HuH-7.5 (cell line): ENCODE measurements around the gene KRT5.
"Not testable (repeated sequence)": the region's sequence is repeated elsewhere in the genome, so short reads cannot be mapped to it uniquely, and the experiment has no call there.

Experiments used
- DNase-seq: peaks from one replicate; pipeline ENCODE4 v3.0.0; 2011; ENCODE audit warnings: low spot score

KRT5 gene

DNA sequence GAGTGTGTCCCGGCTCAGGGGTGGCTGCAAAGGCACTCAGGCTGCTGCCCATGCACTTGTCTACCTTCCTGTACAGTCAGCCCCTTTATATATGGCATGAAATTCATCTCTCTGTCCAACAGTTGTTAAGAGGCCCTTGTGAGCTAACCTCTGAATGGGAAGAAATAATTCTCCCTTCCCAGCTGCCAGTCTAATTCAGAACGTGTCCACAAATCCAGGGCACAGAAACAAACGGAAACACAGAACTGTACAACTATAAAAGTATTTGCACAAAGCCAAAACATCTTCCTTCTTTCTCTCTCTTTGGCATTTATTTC lies 849 bp downstream of the KRT5 start:
- no peak for DNase-seq

DNA sequence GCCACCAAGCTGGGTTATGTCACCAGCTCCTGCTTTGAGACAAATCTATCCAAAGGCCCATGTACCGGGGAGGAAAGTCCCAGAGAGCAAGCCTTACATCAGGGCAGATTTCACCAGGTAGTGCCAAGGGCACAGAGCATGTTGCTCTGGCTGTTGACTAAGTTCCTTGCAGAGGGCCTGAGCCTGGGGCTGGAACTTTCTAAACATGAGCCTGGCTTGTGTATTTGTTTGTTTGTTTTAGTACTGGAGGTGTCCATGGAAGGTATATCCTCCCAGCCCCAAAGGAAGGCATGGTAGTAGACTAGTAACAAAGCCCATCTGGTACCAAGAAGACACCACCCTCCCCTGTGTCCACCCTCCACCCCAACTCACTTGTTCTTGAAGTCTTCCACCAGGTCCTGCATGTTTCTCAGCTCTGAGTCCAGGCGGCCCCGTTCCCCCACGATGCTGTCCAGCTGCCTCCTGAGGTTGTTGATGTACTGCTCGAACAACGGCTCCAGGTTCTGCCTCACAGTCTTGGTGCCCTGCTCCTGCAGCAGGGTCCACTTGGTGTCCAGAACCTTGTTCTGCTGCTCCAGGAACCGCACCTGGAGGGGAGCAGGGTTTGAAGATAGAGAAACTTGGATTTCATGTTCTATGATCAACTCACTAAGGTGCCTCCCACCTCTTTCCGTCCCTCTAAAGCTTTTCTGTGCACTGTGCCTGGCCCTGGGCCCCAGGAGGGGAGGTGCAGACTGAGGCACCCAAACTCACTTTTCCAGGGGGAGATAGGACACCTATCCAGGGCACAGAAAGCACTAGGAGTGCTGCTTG lies 1.4 kb downstream of the KRT5 start:
- DNase-seq, result no peak

DNA sequence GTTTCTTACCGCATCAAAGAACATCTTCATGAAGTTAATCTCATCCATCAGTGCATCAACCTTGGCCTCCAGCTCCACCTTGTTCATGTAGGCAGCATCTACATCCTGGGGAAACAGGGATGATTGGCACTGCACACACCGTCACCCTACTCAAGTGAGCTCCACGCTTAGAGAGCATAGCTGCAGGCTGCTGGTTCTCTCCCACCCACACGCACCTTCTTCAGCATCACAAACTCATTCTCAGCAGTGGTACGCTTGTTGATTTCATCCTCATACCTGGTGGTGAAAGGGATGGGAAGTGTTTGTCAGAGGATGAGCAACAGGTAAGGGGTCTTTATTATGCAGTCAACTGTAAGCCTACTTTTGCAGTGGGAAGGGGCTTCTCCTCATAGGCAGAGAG lies 2.3 kb downstream of the KRT5 start:
- no peak for DNase-seq

DNA sequence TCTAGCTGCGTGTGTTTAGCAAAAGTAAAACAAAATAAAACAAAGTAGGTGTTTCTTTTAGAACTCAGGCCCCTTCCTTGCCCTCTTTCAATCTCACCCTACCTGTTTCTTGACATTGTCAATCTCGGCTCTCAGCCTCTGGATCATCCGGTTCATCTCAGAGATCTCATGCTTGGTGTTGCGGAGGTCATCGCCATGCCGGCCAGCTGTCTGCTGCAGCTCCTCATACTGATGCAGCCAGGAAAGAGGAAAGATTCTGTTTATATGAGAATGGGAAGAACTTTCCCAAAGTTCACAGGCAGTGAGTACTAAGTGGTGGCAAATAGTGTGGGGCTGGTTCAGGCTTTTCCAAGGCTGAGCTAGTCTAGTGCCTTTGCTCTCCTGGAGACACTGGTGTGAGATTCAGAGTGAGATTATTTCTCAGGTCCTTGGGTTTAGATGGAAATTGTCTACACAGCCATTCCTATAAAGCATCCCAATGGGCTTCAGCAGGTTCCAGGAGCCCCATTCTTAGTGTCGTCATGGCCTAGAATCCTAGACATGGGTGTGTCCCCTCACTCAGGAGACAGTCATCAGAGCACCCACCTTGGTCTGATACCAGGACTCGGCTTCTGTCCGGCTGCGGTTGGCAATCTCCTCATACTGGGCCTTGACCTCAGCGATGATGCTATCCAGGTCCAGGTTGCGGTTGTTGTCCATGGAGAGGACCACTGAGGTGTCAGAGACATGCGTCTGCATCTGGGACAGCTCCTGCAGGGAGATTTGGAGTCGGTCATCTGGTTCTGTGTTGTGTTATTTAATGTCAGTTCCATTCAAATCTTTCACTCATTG lies 3.0 kb downstream of the KRT5 start:
- no peak for DNase-seq

DNA sequence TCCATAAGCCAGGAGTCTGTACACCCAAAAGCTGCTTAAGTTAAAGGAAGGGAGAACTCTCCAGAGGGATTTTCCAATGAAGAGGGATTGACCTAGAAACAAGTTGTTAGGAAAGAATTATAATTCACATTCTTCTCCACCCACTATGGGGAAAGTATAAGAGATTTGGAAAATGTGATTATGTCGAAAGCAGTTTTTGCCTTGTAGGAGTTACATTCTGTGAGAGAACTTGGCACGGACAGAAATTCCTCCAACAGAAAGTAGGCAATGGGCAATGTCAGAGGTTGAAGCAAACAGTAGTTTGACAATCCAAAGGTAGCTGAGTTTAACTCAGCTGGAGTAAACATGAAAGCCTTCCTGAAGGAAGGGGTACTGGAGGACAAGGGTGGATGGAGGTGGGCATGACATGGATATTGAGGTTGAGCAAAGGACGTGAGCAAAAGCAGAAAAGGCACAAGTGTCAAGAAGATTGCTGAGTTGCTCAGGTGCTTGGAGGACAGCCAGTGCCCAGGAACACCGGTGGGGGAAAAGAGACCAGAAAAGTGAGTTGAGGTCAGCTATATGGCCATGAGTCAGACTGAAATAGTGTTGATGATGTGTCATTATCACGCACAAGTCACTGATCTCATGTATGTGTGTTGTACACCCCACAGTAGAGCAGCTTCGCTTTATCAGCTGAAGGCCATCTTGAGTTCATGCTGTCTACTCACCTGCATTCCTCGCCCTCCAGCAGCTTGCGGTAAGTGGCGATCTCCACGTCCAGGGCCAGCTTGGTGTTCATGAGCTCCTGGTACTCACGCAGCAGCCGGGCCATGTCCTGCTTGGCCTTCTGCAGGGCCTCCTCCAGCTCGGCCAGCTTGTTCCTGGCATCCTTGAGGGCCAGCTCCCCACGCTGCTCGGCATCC lies 4.0 kb downstream of the KRT5 start:
- no peak for DNase-seq

DNA sequence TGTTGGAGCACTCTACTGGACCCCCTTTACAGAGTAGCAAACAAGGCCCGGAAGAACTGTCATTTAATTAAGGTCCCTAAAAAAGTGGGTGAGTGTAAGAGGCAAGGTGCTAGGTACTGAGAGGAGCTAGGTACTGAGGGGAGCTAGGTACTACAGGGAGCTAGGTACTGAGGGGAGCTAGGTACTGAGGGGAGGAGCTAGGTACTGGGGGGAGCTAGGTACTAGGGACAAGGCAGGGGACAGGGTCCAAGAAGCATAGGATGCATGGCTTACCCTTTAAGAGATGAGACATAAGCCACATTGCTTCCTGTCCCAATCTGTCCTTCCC lies 4.9 kb downstream of the KRT5 start:
- DNase-seq, result no peak

DNA sequence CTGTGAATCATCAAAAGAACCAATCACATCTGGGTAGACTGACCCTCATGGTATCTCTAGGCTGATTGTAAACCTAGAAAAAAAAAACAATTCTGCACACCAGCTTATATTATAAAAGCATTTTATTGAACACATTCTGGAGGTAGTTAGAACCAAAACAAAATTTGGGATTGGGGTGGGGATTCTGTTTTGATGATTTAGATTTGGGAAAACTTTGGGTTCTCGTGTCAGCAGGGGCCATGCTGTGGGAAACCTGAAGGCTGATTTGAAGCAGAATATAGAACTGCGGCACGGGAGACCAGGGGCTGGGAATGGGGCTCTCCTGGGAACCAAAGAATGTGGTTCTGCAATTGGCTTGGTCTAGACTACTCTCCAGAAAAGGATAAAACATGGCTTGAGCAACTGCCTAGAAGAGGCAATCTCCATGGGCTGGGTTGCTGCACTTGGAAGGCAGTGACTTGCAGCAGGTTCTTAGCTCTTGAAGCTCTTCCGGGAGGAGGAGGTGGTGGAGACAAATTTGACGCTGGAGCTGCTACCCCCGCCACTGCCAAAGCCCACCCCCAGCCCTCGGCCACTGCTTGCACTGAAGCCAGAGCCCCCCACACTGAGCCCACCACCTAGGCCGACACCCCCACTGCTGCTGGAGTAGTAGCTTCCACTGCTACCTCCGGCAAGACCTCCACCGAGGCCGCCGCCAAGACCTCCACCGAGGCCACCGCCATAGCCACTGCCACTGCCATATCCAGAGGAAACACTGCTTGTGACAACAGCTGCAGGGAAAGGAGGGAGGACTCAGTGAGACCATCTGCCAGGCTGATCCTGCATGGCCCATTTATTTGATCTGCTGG lies 5.5 kb downstream of the KRT5 start:
- no peak for DNase-seq

DNA sequence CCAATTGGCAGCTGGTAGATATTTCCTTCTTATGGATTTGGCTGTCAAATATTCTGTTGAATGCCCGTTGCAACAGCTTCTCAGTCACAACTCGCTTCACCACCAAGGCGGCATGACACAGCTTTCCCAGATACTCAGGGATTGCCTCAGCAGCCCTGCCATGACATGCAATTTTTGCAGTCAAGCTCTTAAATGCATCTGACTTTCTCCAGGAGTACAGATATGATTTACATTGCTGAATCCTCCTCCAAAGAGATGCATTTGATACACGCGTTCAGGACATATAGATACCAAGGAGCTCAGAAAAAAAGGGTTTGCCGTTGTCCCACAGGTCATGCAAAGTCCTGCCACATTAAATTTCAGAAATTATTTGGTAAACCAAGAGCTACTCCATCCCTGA lies 6.5 kb downstream of the KRT5 start:
- DNase-seq, result no peak

DNA sequence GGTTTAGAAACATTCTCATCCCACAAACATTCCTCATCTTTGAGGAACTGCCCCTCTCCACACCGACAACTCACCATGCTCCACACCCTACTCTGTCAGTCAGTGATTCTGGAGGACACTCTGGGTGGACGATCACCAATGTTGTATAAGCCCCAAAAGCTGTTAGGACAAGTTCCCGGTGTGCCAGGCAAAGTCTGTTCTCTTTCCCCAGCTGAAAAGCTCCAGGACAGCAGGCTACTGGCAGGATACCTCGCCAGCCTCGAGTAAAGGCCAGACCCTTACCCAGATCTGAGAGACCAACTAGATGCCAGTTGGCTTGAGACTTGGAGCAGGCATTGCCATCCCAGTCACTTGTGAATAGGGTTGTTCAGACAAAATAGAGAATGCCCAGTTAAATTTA lies 12.0 kb downstream of the KRT5 start:
- no peak for DNase-seq

DNA sequence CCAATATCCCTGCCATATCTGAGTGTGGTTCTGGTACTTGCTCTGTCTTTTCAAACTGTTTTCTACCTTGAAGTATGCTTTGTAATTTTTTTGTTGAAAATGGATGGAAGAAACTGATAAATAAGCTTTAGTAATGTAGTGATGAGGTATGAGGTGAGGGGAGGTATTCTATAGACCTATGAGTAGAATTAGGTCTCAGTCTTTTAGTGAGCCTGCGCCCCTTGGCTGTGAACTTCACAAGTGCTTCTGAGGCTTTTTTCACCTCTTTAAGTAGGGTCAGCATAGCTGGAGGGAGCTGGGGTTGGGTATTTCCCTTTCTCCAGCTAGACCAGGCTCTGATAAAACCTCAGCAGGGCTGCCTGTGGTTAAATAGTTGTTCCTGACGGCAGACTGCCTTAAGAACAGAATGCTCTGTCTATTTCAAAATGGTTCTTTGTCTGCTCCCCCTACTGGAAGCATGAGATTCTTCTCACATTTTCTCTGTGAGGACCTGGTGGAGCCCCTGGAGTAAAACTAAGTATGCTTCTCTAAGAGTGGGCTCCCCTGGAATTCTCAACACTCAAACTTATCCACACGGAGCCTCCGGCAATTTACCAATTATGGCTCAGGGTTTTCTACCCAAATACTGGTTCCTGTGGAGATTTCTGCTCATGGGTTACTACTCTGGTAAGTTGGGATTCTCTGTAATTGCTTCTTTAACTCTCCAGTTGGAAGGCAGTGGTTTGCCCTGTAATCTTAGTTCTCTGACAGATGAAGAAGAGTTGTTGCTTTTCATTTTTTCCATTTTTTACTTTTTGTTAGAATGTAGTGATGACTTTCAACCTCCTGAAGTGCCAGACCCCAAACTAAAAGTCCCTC lies 13.1 kb downstream of the KRT5 start:
- peak; percentile 41 for DNase-seq

DNA sequence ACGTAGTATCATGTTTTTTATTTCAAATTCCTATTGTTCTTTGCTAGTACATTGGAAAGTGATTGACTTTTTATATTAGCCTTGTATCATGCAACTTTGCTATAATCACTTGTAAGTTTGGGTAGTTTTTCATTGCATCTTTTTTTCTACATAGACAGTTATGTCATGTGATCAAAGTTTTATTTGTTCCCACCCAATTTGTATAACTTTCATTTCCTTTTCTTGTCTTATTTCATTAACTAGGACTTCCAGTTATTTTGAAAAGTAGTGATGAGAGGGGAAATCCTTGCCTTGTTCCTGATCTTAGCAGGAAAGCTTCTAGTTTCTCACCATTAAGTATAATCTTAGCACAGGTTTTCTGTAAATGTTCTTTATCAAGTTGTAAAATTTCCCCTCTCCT lies 17.3 kb downstream of the KRT5 start:
- DNase-seq, result no peak

DNA sequence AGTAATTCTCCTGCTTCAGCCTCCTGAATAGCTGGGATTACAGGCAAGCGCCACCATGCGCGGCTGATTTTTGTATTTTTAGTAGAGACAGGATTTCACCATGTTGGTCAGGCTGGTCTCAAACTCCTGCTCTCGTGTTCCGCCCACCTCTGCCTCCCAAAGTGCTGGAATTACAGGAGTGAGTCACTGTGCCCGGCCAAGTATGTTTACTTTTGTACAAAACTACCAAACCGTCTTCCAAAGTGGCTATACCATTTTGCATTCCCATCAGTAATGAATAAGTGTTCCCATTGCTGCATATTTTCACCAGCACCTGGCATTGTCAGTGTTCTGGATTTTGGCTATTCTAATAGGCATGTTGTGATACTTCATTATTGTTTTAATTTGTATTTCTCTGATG lies 18.7 kb downstream of the KRT5 start:
- no peak for DNase-seq

DNA sequence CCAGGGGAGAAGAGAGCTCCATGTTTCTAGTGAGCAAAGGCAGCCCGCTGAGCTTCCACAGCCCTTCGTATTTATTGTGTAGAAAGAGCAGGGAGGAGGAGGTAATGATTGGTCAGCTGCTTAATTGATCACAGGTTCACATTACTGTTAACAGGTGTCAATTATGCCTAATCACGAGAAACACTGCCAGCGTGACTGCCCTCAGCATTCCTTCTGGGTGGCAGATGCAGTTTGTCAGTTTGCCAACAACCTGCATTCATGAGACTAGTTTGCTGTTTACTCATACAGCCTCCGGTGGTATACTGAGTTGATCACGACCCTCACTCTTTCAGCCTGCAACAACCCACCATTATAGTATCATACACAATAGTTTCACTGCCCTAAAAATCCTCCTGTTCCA lies 19.6 kb downstream of the KRT5 start:
- DNase-seq, result not testable (repeated sequence)

DNA sequence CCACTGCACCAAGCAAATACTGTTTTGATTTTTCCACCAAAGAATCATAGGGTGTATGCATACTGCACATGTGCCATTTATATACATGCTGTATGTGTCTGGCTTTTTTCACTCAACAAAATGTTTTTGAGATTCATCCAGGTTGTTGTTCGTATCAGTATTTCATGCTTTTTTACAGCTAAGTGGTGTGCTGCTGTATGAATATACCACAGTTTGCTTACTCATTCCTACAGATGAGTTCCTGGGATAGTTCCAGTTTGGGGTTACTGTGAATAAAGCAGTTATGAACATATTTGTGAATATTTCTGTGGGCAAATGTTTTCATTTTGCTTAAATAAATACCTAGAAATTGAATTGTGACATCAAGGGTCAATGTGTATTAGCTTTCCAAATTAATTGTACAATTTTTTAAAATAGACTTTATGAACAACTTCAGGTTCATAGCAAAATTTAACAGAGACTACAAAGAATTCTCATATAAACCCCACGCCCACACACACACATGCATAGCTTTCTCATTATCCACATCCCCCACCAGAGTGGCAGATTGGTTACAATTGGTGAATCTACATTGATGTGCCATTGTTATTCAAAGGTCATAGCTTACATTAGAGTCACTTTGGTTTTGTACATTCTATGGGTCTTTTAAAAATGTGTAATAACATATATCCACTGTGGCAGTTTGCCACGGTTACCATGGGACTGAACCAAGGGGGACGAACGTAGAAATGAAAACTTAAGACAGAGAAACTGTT lies 20.2 kb downstream of the KRT5 start:
- DNase-seq, result no peak

DNA sequence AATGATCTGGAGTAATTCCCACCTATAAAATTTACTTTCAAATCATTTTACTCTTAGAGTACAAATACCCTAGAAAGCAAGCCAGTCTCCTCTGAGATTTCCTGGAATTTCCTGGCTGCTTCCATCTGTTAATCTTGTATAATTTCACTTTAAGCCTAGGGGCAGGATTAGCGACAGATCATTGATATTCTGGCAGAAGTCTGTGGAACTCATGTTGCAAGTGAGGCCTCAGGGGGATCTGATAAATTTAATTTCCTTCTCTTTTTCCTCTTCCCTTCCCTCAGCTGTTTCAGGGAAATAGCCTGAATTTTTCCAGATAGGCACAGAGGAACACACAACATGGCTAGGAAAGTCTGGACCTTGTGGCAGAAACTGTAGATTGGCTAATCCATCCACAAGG lies 21.2 kb downstream of the KRT5 start:
- no peak for DNase-seq

DNA sequence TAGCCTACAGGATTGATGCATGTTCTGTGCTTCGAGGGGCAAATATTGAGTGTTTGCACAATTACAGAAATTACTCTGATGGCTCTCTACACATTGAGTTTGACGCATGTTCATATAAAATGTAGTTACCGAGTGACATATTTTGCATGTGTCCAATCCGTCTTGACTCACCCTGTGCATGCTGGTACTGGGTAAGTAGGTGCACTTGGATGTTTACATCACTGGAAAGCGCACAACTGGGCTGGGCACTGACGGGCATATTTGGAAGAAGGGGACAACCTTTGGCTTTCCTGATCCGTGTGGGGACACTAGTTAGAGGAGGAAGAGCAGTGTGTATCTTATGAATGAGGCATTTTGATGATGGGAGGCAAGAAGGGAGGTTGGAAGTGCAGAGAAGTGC lies 22.2 kb downstream of the KRT5 start:
- no peak for DNase-seq

DNA sequence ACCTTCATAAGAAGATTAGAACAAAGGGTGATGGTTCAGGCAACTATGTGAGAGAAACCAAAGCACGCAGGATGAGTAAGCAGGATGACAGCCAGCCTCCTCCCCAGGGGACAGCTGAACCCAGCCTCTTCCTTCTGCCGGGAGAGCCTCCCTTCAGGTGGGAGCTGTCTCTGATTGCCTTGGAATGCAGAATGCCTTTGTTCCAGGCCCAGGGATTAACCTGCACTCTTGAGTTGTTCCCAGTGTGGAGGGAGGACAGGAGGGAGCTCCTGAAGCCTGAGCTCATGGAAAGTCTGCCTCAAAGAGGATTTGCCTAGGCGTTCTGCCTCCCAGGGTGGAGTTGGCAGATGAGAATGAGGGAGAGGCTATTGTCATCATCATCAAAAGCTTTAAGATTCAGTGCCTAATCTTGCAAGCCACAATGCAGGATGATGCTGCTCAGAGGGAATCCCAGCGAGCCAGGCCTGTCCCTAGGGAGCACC lies 23.6 kb downstream of the KRT5 start:
- DNase-seq, result no peak

DNA sequence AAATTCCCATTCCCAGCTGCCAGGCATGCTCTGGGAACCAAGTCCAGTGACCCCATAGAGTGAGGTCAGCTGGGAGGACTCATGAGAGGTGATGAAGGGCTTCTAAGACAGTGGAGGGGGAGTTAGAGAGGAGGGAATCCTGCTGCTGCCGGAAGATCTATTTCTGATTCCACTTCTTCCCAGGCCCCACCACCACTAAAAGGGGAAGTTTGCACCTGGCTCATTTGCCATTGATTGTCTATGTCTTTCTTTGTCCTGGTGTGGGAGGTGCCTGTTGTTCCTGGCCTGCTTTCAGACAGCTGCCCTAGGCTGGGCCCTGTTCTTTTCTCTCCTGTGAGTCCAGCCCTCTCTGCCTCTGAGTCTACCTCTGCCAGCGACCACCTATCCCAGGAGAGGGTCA lies 24.1 kb downstream of the KRT5 start:
- DNase-seq, result no peak

DNA sequence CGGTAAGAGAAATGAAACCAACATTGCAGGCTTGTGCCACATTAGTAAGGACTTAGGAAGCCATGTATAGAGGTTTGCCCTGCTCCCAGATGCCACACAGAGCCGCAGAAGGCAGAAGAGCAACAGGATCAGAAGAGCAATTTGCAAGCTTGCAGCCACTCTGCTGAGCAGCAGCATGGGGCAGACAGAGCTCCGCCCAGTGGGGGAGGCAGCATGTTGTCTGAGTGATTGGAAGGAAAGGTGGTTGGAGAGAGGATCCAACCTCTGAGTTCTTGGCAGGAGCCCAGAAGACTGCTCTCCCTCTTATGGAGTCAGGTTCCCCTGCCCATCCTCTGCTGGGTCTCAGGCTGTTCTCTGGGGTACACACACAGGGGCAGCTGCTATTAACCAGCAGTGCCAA lies 24.8 kb downstream of the KRT5 start:
- no peak for DNase-seq

DNA sequence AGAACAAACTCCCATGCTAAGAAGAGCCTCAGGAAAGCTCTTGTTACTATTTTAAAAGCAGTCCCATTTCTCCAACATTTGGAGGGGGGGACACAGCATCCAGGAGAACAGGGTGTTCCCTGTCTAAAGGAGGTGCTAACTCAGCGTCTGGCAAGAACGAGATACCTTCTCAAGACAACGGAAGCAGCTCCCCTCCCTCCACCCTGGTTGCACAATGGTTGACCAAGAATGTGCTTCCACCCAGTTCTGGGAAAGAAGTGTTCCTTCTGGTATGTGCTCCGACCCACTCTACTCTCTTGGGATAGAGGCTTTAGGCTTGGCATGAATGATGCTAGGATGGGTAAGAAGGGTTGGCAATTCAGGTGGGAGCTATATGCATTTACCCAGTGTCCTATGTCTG lies 25.7 kb downstream of the KRT5 start:
- DNase-seq, result no peak
